ENCODE data around the gene OPN1MW2.
"Not testable (repeated sequence)": the region's sequence is repeated elsewhere in the genome, so short reads cannot be mapped to it uniquely, and the experiment has no call there.

OPN1MW2 gene

GRCh38 chrX:154219456-154219855 lies at the start of gene OPN1MW2:
Gene OPN1MW2 (plus strand): TSS chrX:154219756. CDS start chrX:154219816, 60 bp downstream.
- DNase-seq, result not testable (repeated sequence)

DNA sequence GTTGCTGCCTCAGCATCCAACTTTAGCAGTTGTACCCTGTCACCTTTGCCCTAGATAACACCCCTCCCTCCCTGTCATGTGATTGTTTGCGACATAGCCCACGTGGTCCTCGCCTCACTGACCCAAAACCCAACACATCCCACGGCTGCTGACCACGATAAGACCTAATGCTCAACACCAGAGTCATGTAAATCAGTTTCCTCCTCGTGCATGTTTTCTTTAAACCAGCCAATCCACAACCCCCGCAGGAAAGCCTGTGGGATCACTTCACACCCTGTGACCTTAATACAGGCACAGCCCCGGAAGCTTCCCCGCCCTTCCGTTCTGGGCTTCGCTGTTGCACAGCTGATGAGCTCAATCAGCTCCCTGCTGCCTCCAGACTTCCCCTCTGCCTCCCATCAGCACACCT lies 47.0 kb upstream of the OPN1MW2 start:
- not testable (repeated sequence) for DNase-seq

DNA sequence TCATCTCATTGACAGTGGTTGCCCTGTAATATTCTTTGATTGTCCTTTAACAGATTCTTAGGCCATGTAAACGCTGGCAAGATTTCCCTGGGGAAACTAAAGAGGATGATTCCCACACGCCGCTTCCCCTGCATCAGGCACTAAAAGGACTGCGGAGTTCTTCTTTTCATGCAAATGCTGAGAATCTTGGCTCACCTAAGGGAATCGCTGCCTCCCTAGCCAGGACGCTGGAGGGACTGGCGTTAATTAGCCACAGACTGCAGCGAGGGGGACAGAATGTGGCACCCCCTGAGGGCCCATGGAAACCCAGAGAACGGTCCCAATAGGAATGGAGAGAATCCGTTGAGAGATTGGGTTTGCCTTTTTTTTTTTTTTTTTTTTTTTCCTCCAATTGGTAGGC lies 45.2 kb upstream of the OPN1MW2 start:
- DNase-seq, result not testable (repeated sequence)

DNA sequence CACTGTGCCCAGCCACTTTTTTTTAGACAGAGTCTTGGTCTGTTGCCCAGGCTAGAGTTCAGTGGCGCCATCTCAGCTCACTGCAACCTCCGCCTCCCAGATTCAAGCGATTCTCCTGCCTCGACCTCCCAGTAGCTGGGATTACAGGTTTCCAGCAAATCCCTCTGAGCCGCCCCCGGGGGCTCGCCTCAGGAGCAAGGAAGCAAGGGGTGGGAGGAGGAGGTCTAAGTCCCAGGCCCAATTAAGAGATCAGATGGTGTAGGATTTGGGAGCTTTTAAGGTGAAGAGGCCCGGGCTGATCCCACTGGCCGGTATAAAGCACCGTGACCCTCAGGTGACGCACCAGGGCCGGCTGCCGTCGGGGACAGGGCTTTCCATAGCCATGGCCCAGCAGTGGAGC lies 37.3 kb upstream of the OPN1MW2 start, which contains the start of gene OPN1MW:
OPN1MW (plus strand) TSS at position 301 of the 400 bp plus-strand sequence; CDS start at position 383, 82 bp downstream.
- DNase-seq, result not testable (repeated sequence)

DNA sequence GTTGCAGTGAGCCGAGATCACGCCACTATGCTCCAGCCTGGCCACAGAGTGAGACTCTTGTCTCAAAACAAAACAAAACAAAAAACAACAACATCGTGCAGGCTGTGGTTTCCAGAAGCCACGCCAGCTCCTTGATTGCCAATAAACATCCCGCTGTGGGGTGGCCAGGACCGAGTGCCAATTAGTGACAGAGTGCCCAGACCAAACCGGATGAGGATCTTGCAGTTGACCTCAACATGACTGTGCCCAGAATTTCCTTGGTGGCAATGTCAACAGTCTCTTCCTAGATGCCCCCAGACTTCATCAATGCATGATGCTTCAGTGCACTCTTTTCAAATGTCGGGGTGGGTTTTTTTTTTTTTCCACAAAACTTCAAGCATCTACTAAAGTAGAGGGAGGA lies 35.8 kb upstream of the OPN1MW2 start:
- not testable (repeated sequence) for DNase-seq

DNA sequence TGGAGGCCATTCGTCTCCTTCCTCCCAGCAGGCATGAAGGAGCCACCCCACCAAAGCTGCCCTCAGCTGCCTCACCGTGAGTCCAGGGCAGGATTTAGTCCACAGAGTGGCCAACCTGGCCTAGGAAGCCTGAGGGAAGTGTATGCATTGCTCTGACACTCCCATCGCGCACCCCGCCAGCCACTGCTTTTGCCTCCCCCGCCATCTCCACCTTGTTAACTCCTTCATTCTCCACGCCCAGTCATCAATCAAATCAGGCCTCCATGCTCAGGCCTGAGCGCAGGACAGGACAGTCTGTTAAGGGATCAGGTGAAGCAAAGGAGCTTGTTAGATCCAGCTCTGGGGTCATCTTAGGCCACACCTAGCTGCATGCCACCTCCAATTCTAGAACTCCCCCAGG lies 26.7 kb upstream of the OPN1MW2 start:
- DNase-seq, result not testable (repeated sequence)

DNA sequence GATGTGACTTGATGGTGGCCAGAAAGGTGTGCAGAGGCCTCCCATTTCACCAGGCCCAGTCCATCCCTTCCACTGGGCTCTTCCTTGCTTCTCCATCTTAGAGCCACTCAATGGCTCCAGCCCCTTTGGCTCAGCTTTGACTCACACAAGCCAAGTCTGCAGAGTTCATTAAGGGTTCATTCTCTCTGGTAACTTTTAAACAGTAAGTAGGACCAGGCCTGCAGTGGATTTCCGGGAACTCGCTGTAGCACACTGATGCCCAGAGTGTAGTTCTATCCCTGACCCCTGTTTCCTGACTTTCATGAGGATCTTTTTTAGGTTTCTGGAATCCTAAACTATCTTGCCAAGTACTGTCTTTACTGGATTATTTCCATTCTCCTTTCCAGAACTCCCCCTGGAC lies 25.2 kb upstream of the OPN1MW2 start:
- DNase-seq, result not testable (repeated sequence)

DNA sequence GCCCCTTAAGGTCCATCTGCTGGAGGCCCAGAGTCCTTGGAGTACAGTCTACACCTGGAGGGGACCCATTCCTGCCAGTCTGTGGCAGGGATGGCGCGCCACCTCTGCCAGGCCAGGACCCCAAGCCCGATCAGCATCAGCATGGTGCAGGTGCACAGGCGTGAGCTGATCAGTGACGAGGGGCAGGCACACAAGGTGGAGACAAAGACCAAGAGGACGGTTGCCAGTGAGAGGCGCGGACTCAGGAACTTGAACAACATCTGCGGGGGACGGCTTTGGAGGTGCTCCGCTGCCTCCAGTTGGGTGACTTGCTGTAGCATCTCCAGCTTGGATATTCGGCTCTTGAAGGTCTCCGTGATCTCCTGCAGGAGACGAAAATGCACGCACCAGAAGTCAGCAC lies 23.1 kb upstream of the OPN1MW2 start:
- DNase-seq, result not testable (repeated sequence)

GRCh38 chrX:154209670-154210418 lies 9.7 kb upstream of the OPN1MW2 start:
- not testable (repeated sequence) for DNase-seq

- DNase-seq, result not testable (repeated sequence)
Observed at GRCh38 chrX:154211057-154211456, 8.5 kb upstream of the OPN1MW2 start.

DNA sequence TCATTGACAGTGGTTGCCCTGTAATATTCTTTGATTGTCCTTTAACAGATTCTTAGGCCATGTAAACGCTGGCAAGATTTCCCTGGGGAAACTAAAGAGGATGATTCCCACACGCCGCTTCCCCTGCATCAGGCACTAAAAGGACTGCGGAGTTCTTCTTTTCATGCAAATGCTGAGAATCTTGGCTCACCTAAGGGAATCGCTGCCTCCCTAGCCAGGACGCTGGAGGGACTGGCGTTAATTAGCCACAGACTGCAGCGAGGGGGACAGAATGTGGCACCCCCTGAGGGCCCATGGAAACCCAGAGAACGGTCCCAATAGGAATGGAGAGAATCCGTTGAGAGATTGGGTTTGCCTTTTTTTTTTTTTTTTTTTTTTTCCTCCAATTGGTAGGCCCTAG lies 8.1 kb upstream of the OPN1MW2 start:
- not testable (repeated sequence) for DNase-seq

- DNase-seq, result not testable (repeated sequence)
Observed at GRCh38 chrX:154225292-154225691, 5.7 kb downstream of the OPN1MW2 start.

GRCh38 chrX:154226706-154227105 lies 7.2 kb downstream of the OPN1MW2 start:
- not testable (repeated sequence) for DNase-seq

- DNase-seq, result not testable (repeated sequence)
Observed at GRCh38 chrX:154231443-154231842, 11.9 kb downstream of the OPN1MW2 start.

- DNase-seq, result not testable (repeated sequence)
Observed at GRCh38 chrX:154233620-154234019, 14.1 kb downstream of the OPN1MW2 start.

DNA sequence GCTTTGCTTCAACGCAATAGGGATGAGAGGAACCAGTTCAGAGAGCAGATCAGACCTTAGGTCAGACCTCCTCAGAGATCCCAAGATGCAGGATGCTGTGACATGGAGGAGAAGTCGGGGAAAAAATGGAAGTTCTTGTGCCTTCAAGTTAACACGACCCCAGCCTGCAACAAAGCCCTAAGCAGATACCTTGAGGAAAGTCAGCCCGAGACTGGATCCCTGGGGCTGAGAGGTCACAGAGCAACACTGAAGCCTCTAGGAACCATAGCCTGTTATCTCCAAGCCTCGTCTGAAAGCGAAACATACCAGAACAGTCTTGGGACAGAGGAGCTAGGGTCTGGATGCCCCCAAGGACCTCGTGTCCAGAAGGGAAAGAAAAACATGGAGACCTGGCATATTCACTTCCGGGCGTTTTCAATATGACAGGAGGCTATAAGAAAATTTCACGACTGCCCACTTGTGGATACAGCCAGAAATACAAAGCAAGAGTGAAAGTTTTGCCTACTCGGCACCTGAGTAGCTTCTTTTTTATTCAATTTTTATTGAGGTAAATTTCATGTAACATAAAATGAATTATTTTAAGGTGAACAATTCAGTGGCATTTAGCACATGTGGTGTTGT lies 19.5 kb downstream of the OPN1MW2 start:
- DNase-seq, result not testable (repeated sequence)

GRCh38 chrX:154239982-154240503 lies 20.5 kb downstream of the OPN1MW2 start:
- not testable (repeated sequence) for DNase-seq

DNA sequence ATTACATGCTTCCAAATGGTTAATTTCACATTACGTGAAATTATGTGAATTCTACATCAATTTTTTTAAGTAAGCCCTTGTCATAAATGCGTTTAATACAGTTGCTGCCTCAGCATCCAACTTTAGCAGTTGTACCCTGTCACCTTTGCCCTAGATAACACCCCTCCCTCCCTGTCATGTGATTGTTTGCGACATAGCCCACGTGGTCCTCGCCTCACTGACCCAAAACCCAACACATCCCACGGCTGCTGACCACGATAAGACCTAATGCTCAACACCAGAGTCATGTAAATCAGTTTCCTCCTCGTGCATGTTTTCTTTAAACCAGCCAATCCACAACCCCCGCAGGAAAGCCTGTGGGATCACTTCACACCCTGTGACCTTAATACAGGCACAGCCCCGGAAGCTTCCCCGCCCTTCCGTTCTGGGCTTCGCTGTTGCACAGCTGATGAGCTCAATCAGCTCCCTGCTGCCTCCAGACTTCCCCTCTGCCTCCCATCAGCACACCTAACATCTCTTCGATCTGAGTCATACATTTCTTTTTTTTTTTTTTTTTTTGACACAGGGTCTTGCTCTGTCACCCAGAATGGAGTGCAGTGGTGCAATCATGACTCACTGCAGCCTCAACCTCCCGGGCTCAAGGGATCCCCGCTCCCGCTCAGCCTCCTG lies 28.0 kb downstream of the OPN1MW2 start:
- not testable (repeated sequence) for DNase-seq

DNA sequence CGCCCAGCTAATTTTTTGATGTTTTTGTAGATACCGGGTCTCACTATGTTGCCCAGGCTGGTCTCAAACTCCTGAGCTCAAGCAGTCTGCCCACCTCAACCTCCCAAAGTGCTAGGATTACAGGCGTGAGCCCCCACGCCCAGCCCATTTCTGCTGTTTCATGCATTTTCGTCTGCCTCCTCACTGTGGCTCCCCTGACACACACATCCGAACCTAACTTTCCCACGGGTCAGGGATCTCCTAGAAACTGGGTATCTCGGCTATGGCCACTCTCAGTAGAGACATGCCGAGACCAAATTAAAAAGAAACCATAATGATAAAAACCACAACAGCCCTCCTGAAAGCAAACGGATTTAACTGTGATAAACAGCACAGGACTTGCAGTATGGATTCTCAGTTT lies 28.5 kb downstream of the OPN1MW2 start:
- not testable (repeated sequence) for DNase-seq

DNA sequence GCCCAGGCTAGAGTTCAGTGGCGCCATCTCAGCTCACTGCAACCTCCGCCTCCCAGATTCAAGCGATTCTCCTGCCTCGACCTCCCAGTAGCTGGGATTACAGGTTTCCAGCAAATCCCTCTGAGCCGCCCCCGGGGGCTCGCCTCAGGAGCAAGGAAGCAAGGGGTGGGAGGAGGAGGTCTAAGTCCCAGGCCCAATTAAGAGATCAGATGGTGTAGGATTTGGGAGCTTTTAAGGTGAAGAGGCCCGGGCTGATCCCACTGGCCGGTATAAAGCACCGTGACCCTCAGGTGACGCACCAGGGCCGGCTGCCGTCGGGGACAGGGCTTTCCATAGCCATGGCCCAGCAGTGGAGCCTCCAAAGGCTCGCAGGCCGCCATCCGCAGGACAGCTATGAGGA lies 37.7 kb downstream of the OPN1MW2 start, which contains the start of gene OPN1MW3:
OPN1MW3 (plus strand) TSS at position 301 of the 400 bp plus-strand sequence; CDS start at position 339, 38 bp downstream.
- not testable (repeated sequence) for DNase-seq

GRCh38 chrX:154258711-154259110 lies 39.2 kb downstream of the OPN1MW2 start:
- DNase-seq, result not testable (repeated sequence)

- not testable (repeated sequence) for DNase-seq
Observed at GRCh38 chrX:154263072-154263471, 43.5 kb downstream of the OPN1MW2 start.

DNA sequence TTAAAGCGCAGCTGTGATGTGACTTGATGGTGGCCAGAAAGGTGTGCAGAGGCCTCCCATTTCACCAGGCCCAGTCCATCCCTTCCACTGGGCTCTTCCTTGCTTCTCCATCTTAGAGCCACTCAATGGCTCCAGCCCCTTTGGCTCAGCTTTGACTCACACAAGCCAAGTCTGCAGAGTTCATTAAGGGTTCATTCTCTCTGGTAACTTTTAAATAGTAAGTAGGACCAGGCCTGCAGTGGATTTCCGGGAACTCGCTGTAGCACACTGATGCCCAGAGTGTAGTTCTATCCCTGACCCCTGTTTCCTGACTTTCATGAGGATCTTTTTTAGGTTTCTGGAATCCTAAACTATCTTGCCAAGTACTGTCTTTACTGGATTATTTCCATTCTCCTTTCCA lies 49.7 kb downstream of the OPN1MW2 start:
- not testable (repeated sequence) for DNase-seq

All from erythroblast (primary cell).